ENCODE results near the gene RTTN.

RTTN gene

DNA sequence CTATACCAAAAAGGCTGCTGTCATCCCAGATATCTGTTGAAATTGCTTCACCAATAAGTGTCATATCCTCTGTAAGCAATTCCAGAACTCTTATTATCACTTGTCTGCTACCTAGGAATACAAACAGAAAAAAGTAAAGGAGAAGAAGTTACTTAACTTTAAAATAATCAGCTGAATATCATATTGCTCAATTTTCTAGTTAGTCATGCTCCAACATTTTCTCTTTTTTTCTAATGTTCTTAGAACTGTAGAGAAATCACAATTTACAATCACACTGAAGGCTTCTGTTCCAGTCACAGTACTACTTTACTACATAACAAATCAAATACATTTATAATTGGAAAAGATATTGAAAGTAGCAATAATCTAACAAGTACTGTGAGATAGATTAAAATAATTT, 17.4 kb downstream of the RTTN start:
- no peak for TF ChIP-seq GATA3 (IDR thresholded peaks at IDR 0.05; ENCODE audit: low read depth, low read length)
- no peak for TF ChIP-seq GATA2 (IDR thresholded peaks at IDR 0.05; ENCODE audit: low read depth, low read length)

GRCh38 chr18:70183441-70183840, 22.0 kb downstream of the RTTN start:
- TF ChIP-seq GATA3 (IDR thresholded peaks at IDR 0.05; ENCODE audit: low read depth, low read length) (no peak), GATA2 (IDR thresholded peaks at IDR 0.05; ENCODE audit: low read depth, low read length) (no peak)

DNA sequence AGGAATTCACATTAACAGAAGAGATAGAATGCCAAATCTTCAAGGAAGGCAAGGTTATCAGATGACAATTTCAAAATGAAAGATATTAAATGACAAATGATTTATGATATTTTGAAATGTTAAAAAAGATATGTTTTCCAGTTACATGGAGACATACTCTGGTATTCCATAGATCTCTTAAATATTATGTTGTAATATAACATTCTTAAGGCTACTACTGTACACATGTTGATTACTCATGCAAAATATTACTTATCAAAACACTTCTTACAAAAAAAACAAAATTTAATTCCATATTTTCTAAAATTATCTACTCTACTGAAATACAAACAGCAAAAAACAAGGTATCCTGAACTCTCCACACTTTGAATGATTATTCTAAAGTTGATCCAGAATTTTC, 22.9 kb downstream of the RTTN start:
- TF ChIP-seq GATA3 (IDR thresholded peaks at IDR 0.05; ENCODE audit: low read depth, low read length): no peak
- no peak for TF ChIP-seq GATA2 (IDR thresholded peaks at IDR 0.05; ENCODE audit: low read depth, low read length)

DNA sequence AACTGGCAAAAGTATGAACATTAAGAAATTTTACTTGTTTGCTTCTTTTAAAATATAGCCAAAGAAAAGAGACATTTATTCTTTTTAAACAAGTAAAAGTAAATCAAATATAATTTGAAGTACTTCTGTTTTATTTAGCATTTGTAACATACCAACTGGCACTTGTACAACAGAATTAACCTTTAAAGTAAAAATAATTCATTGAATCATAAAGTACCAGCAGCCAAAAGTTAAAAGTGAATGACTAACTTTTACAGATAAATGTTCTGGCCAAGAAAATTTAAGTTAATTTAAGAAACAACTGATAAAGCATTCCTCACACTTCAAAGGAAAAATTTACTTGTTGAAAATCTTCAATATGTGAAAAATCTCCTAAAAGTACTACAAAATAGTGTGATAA, 23.8 kb downstream of the RTTN start:
- no peak for TF ChIP-seq GATA2 (IDR thresholded peaks at IDR 0.05; ENCODE audit: low read depth, low read length)
- TF ChIP-seq GATA3 (IDR thresholded peaks at IDR 0.05; ENCODE audit: low read depth, low read length): no peak

DNA sequence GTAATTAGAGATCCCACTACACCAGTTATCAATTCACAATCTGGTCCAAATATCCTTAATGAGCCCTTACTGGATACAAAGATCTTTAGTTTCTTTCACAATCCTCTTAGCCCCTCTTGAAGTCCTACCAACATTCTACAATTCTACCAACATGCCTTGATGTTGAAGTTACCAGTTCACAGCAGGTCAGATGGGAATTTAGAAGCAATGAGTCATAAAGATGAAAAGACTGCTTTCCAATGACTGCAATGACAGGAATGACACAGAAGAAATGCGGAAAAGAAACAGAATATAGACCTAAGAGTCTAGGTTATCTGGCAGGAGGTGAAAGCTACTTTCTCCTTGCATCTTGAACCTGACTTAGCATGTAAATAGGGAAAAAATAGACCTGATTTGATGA, 24.5 kb downstream of the RTTN start:
- TF ChIP-seq GATA2 (IDR thresholded peaks at IDR 0.05; ENCODE audit: low read depth, low read length): no peak
- no peak for TF ChIP-seq GATA3 (IDR thresholded peaks at IDR 0.05; ENCODE audit: low read depth, low read length)

- no peak for TF ChIP-seq GATA2 (IDR thresholded peaks at IDR 0.05; ENCODE audit: low read depth, low read length)
- no peak for TF ChIP-seq GATA3 (IDR thresholded peaks at IDR 0.05; ENCODE audit: low read depth, low read length)
Measured at GRCh38 chr18:70176537-70176936, 28.9 kb downstream of the RTTN start.

DNA sequence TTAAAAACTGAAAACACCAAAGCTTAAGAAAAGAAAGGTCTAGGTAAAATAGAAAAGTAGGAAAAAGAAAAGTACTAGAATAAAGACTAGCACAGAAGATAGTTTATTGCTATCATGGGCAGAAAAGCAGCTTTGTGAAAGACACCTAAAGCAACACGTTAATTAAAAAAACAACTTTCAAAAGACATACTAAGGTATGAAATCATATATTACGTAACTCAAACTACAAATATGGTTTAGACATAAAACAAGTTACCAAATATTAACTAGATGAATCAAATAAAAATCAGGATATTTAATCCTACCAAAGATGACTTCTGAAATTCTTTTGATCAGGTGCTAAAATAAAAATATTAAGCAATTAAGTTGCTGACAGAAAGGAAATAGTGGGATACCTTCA, 30.3 kb downstream of the RTTN start:
- TF ChIP-seq GATA3 (IDR thresholded peaks at IDR 0.05; ENCODE audit: low read depth, low read length): no peak
- TF ChIP-seq GATA2 (IDR thresholded peaks at IDR 0.05; ENCODE audit: low read depth, low read length): no peak

DNA sequence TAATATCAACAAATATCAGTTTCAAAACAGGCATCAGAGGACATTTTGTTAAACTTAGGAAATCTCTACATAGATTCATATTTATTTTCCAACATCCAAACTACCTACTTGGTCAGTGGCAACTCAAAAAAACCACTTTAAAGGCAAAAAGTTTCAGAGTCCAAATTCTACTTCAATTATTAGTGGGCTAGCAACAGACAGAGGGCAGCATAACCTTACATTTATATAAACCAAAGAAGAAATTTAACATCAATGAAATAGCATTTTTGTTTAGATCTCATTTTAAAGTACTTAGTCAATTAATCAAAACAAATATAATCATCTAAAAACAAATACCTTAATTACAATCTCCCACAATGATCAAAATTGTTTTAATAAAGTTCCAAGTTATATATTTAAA, 33.3 kb downstream of the RTTN start:
- no peak for TF ChIP-seq GATA2 (IDR thresholded peaks at IDR 0.05; ENCODE audit: low read depth, low read length)
- TF ChIP-seq GATA3 (IDR thresholded peaks at IDR 0.05; ENCODE audit: low read depth, low read length): no peak

DNA sequence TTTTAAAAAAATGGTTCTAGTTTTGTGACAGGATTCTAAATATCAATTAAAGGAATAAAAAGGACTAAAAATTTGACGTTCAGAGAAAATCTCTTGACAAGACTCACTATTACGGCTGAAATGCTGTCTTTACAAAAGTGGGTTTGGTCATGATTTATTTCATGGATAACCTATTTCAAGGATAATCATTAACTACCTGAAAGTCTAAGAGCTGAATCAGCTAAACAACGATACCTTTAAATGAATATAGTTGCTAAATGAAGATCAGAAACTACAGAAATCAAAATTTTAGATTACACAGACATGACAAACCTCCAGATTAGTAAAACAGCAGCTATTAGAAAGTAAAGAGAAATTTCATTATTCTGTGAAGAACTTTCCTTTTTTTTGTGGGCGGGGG, 35.7 kb downstream of the RTTN start:
- TF ChIP-seq GATA3 (IDR thresholded peaks at IDR 0.05; ENCODE audit: low read depth, low read length) (no peak), GATA2 (IDR thresholded peaks at IDR 0.05; ENCODE audit: low read depth, low read length) (no peak)

DNA sequence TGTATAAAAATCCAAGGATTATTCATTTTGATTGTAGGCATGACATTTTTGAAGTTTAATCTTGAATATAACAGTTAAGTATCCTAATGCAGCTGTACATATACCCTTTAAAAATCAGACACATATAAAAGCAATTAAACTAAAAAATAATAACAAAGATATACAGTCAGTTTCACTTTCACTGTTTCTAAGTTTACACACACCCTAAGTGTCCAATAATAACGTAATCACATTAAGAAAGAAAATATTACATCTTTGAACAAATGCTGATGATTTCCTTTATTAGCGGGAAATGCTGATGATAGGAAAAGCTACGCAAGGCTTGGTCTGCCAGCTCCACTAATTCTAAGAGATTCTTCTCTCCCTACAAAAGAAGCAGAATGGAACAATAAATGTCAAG, 38.8 kb downstream of the RTTN start:
- no peak for TF ChIP-seq GATA2 (IDR thresholded peaks at IDR 0.05; ENCODE audit: low read depth, low read length)
- TF ChIP-seq GATA3 (IDR thresholded peaks at IDR 0.05; ENCODE audit: low read depth, low read length): no peak

GRCh38 chr18:70165936-70166335, 39.6 kb downstream of the RTTN start:
- TF ChIP-seq GATA2 (IDR thresholded peaks at IDR 0.05; ENCODE audit: low read depth, low read length): no peak
- TF ChIP-seq GATA3 (IDR thresholded peaks at IDR 0.05; ENCODE audit: low read depth, low read length): no peak

DNA sequence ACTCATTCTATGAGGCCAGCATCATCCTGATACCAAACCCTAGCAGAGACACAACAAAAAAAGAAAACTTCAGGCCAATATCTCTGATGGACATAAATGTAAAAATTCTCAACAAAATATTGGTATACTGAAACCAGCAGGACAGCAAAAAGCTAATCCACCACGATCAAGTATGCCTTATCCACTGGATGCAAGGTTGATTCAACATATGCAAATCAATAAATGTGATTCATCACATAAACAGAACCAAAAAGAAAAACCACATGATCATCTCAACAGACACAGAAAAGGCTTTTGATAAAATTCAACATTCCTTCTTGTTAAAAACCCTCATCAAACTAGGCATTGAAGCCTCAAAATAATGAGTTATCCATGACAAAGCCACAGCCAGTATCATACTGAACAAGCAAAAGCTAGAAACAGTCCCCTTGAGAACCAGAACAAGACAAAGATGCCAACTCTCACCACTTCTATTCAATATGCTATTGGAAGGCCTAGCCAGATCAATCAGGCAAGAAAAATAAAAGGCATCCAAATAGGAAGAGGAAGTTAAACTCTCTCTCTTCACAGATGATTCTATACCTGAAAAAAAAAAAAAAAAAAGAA, 45.3 kb downstream of the RTTN start:
- TF ChIP-seq GATA3 (IDR thresholded peaks at IDR 0.05; ENCODE audit: low read depth, low read length) (no peak), GATA2 (IDR thresholded peaks at IDR 0.05; ENCODE audit: low read depth, low read length) (no peak)

GRCh38 chr18:70158992-70159717, 46.3 kb downstream of the RTTN start:
- no peak for TF ChIP-seq GATA3 (IDR thresholded peaks at IDR 0.05; ENCODE audit: low read depth, low read length)
- TF ChIP-seq GATA2 (IDR thresholded peaks at IDR 0.05; ENCODE audit: low read depth, low read length): no peak

- TF ChIP-seq GATA3 (IDR thresholded peaks at IDR 0.05; ENCODE audit: low read depth, low read length) (no peak), GATA2 (IDR thresholded peaks at IDR 0.05; ENCODE audit: low read depth, low read length) (no peak)
Measured at GRCh38 chr18:70156886-70157285, 48.6 kb downstream of the RTTN start.

- no peak for TF ChIP-seq GATA3 (IDR thresholded peaks at IDR 0.05; ENCODE audit: low read depth, low read length)
- TF ChIP-seq GATA2 (IDR thresholded peaks at IDR 0.05; ENCODE audit: low read depth, low read length): no peak
Measured at GRCh38 chr18:70154591-70155194, 50.8 kb downstream of the RTTN start.
